Globus pallidus (tissue), 1 donor: ENCODE results near the gene S100A12.
"Not testable (repeated sequence)": the region's sequence is repeated elsewhere in the genome, so short reads cannot be mapped to it uniquely, and the experiment has no call there.

Source experiments
- DNase-seq: peaks from one replicate; pipeline ENCODE4 v3.0.0-alpha.2; 2015; ENCODE audit warnings: low spot score

Gene S100A12

GRCh38 chr1:153375511-153375910, at the start of gene S100A12:
TSS of gene S100A12 (minus strand) at chr1:153375621. CDS start at chr1:153374592, 1,029 bp downstream.
- DNase-seq = no peak

- peak; percentile 52 for DNase-seq
These were observed 47.1 kb upstream of the S100A12 start for GRCh38 chr1:153422450-153423068.

- no peak for DNase-seq
These were observed 44.9 kb upstream of the S100A12 start for GRCh38 chr1:153420306-153420705.

GRCh38 chr1:153419436-153419793, 44.0 kb upstream of the S100A12 start:
- not testable (repeated sequence) for DNase-seq

GRCh38 chr1:153418758-153419435, 43.5 kb upstream of the S100A12 start:
- DNase-seq = not testable (repeated sequence)

- DNase-seq = no peak
These were observed 41.9 kb upstream of the S100A12 start for GRCh38 chr1:153417136-153417888.

GRCh38 chr1:153415850-153416570, 40.6 kb upstream of the S100A12 start, which contains the start of gene S100A7A:
TSS of gene S100A7A (plus strand) at chr1:153416520. CDS start at chr1:153418083, 1,563 bp downstream.
- no peak for DNase-seq

- DNase-seq = not testable (repeated sequence)
These were observed 38.5 kb upstream of the S100A12 start for GRCh38 chr1:153413961-153414360.

- not testable (repeated sequence) for DNase-seq
These were observed 31.9 kb upstream of the S100A12 start for GRCh38 chr1:153407274-153407673.

GRCh38 chr1:153405825-153406599, 30.6 kb upstream of the S100A12 start:
- DNase-seq = not testable (repeated sequence)

GRCh38 chr1:153404768-153405167, 29.3 kb upstream of the S100A12 start:
- no peak for DNase-seq

GRCh38 chr1:153404086-153404635, 28.7 kb upstream of the S100A12 start:
- no peak for DNase-seq

- no peak for DNase-seq
These were observed 28.1 kb upstream of the S100A12 start for GRCh38 chr1:153403421-153404085.

GRCh38 chr1:153402226-153402625, 26.8 kb upstream of the S100A12 start:
- DNase-seq = no peak

- DNase-seq = no peak
These were observed 26.0 kb upstream of the S100A12 start for GRCh38 chr1:153401461-153401860.

- no peak for DNase-seq
These were observed 24.8 kb upstream of the S100A12 start for GRCh38 chr1:153400244-153400643.

- no peak for DNase-seq
These were observed 24.1 kb upstream of the S100A12 start for GRCh38 chr1:153399401-153400055.

GRCh38 chr1:153397924-153398651, 22.7 kb upstream of the S100A12 start:
- DNase-seq = no peak
